Measurements from ENCODE around the gene FMNL2. TPM values are rescaled to one million over a fixed set of nuclear protein-coding genes. Genes with fewer than 3 reads are reported as not detected.

Gene FMNL2
- polyA plus RNA-seq, 1 donor: 134 TPM

DNA sequence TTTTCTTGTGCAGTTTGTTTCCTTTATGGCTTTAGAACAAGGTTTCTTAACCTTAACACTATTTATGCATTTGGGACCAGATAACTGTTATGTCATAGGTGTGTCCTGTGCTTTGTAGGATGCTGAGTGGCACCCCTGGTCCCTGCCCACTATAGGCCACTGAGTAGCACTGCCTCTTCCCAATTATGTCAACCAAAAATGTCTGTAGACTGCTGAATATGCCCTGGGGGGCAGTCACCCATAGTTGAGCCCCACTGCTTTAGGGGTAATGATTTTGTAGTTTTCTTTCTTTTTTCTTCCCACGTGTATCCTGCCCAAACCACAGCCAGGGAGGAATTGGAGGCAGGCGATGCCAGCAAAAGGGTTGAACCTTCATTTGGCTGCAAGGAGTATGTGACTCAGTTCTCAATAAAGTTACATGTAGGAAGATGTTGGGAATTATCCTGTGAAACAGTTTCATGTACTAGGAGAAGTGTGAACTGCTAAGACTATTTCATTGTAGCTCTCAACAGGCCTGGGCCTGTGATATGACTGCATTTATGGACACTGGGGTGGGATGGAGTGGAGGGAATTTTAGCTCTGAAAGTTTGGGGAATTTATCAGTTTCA, 65.7 kb downstream of the FMNL2 start:
- DNase-seq: no peak

- DNase-seq: no peak
These were observed 68.1 kb downstream of the FMNL2 start for GRCh38 chr2:152402780-152403759.

DNA sequence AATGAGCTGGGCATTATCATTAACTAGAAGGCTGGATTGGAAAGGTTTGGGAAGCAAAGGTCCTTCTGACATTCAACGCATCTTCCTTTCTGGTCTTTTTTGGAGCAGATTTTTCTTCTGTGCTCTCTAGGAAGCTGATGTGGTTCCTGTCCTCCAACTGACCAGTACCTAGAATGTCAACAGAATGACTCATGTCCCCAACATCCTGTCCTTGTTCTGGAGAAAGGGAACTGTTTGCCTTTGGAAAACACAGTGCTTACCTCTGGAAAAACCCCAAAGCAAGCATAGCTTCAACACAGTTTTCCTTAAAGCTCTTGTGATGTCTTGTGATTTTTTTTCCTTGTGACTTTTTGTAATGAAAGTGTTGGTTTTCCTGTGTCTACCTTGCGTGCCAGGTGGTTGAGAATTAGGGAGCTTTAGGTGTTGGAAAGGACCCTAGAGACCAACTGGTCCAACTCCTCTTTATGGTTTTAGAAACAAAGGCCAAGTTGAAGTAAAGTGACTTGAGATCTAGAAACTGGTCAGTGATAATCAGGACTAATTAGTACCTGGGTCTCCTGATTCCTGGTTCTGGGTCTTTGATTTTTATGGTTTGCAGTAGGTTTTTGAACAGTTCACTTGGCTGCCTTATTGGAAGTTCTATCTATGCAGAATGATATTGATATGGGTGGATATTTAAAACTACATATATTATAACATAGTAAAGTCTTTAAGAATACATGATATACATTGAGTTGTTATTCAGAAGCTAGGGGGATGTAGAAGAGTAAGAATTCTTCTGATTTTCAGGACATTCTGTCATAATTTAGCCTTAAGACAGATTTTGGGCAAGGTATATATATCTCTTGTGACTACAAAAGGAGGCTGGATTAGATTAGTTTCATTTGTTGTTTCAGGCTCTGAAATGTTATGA, 70.5 kb downstream of the FMNL2 start:
- DNase-seq: no peak

DNA sequence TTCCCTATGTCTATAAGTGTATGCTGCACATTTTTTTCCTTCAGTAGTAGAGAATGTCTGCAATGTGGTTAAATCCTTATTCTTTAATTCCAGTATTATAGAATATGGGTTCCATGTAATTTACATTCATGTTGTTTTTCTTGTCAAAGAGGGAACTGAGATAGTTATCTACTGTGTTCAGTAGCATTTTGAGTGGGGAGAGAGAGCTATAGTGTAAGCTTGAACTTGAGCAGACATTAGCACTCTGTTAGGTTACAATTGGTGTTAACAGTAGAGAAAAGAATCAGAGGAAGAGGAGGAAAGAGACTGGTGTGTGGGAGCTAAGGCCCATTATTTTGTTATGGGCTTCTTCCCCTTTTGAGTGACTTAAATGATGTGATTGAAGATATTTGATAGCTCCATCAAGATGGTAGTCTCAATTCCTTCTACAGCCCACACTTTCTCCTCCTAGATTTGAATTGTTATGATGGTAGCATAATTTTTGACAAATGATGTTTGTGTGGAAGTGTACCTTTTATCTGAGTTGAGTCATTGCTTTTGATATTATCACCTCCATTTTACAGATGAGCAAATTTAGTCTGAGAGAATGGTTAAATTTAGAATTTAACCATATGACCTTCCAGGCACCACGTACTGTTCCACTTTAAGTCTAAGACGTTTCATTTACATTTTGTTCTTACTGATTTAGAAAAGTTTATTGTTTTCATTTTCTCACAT, 71.3 kb downstream of the FMNL2 start:
- no peak for DNase-seq

DNA sequence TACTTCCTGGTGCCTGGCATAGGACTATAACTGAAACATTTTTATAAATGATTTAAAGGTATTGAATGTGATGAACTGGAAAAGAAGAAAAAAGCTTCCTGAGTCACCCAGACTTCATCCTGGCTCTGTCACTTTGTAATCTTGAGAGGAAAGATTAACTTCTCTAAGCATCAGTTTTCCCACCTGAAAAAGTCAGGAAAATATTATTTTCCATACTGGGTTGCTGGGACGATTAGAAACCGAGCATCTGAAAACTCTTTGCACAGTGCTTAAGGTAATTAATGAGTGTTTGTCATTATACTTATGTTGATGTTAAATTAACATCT, 71.8 kb downstream of the FMNL2 start:
- DNase-seq: no peak

- DNase-seq: peak; percentile 45
These were observed 72.3 kb downstream of the FMNL2 start for GRCh38 chr2:152407204-152407721.

GRCh38 chr2:152407806-152408205, 72.8 kb downstream of the FMNL2 start:
- DNase-seq: no peak

- no peak for DNase-seq
These were observed 73.3 kb downstream of the FMNL2 start for GRCh38 chr2:152408254-152408653.

DNA sequence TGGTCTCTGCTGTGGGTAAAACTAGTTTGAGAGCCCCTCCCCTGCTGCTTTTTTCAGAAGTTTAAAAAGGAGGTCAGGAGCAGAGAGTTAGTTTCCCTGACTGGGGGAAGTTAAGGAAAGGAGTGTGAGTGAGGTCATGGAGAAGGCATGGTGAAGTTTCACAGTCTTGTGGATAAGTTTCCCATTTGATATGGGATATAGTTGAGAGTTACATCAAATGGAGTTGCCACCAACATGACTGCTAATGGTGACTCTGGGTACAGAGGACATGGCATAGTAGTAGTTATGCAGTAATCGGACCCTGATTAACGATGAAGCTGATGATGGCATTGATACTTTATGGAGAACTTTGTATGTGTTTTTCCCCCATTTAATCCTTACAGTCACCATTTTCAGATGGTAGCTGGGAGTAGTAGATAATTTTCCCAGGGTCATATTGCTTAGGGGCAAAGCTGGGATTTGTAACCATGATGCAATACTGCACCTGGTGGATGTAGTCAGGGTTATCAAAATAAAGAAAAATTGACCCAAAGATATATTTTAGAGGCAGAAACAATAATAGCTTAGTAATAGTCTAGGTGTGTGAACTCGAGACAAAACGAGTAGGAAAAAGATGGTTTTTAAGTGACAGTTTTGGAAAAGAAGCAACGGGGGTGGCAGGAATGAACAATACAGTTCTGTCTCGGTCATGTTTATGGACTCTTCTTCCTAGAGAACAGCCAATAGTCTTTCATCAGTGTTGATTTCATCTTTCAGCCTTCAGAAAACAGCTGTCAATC, 74.6 kb downstream of the FMNL2 start:
- no peak for DNase-seq

- no peak for DNase-seq
These were observed 75.2 kb downstream of the FMNL2 start for GRCh38 chr2:152410165-152410597.

- DNase-seq: no peak
These were observed 76.2 kb downstream of the FMNL2 start for GRCh38 chr2:152411154-152411553.

DNA sequence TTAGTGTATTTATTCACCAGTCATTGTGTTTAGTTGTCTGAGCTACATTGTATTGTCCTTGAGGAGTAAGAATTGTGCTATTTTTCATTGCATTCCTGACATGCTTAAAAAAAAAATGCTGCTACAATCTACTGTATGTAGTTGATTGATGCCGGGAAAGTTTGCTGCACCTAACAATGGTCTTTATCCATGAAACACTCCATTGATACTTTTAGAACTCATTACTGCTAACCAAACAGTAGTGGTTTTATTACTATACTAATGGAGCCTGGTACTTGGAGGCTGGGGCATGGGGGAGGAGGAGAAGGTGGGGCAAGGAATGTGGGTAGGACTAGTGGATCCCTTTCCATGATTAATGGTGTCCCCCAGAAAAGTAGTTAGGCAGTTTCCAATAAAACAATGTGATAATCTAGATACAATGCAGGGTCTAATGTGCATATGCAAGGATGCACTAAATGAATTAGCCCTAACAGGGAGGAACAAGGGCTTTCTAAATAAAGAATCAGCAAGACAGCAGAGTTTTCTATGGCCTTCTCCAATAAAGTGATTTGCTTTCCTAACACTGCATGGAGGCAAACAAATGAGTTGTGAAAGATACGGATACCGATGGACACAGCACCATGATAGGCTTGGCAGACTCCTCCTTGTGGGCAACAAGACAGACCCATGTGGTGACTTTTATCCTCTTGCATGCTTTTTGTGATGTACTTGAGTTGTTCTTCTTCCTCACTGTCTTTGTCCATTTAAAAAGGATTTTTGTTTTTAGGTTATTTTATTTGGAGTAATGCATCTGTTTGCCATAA, 78.5 kb downstream of the FMNL2 start:
- no peak for DNase-seq

DNA sequence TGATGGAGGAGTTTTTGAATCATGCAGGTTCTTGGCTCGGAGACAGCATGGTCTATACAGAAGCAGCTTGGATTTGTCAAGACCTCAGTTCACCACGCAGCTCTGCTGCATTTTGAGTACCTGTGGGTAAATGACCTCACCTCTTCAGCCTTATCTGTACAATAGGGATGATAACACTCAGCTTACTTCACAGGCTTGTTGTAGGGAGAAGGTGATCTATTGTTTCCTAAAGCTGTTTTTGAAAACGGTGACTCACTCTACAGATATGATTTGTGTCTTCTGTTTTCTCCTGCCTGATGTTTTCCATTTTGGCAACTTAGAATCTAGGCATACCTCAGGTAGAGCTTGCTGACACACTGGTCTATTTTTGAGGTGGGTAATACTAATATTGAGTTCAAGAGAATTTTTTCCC, 80.3 kb downstream of the FMNL2 start:
- DNase-seq: no peak

DNA sequence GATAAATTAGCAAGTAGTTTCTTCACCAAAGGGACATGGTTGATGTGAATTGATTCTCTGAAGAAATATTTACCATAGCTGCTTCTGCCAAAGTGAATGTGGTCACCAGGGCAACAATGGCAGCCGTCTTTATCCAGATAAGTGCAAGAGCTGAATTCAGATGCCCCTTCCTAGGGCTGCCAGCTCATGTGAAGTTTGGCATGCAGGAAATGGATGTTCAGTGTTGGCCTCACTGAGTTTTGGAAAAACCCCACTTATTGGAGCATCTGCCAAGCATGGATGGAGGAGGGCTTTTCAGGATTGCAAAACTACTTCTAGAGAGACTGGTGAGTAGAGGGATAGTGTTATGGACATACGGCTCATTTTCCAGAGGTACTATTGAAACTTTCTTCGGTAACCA, 80.8 kb downstream of the FMNL2 start:
- no peak for DNase-seq

GRCh38 chr2:152418688-152419087, 83.7 kb downstream of the FMNL2 start:
- DNase-seq: no peak

GRCh38 chr2:152419944-152420343, 85.0 kb downstream of the FMNL2 start:
- no peak for DNase-seq

DNA sequence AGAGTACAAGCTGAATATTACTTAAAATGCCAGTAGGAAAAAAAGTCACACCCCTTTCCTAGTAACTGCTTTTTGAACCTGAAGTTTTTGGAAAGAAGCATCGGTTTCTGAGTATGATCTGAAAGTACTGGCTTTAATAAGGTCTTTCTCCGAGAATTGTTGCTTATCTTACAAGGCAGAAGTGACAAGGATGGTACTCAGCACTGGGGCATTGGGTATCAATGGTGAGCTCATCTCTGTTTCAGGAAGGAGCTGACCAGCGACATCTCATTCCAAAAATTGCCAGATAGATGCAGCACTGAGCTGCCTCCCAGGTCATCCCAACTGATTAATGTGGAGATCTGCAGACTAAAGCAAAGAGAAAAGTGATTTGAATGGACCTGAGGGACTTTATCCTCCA, 85.4 kb downstream of the FMNL2 start:
- no peak for DNase-seq

DNA sequence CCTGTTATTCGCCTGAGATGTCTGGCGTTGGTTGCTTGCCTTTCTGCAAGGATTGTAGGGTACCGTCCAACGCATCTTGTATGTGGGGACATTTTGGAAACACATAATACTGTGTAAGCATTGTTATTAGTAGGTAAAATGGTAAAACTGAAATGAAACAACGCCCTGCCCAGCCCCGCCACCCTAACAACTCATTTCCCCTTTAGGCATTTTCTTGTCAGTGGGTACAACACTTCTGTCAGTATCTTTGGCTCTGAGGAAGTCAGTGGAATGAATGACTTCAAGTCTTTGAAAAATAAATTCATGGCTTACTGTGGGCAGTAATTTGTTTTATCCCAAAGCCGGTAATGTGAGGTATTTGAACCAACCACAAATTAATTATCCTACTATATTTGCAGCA, 86.0 kb downstream of the FMNL2 start:
- no peak for DNase-seq

- DNase-seq: no peak
These were observed 86.8 kb downstream of the FMNL2 start for GRCh38 chr2:152421521-152422370.
